ENCODE results near the gene PICALM. TPM values are rescaled to one million over a fixed set of nuclear protein-coding genes. Genes with fewer than 3 reads are reported as not detected.

The PICALM gene
- total and polyA plus RNA-seq, 2 of the 13 experiments (the other 11 are each of a cell fraction or from before 2014, with no cell fraction given): 97.6 to 154 TPM

DNA sequence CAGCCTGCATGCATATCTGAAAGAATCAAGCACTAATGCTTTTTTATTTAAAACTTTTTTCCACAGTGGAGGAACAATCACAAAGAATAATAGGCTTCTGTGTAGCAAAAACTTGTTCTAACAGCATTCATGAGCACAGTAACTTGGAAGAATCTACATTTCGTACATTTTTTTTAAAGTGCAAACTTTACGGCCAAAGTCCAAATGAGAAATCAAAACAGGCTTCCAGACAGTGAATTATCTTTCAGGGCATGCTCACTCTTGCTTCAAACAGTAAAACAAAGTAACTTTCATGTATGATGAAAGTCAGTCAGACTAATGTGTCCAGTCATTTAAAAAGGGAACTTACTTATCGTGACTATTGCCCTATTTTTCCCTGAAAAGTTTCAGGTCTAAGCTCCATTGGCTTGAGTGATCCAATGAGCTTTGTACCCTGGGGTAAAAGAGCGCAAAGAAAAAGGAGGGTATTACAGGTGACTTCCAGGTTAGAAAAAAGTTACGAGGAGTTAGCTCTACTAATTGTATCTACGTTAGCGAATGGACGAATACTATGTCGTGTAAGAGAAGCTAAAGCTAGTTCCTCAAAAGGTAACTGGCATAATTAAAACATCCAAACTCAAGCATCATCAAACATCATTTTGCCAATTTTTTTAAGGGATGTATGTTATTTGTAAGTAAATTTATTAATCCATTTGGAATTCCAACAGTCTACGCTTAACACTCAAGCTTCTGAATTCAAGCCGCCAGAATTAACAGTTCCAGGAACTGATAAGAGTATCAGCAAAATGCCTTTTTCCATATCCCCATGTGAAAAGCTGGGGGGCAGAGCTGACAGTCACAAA lies 1.7 kb downstream of the PICALM start (continued):
- TF ChIP-seq ZNF639 (CRISPR knock-in tag; conservative IDR thresholded peaks at IDR 0.05) (no peak), JUNB (CRISPR knock-in tag; IDR thresholded peaks at IDR 0.05; ENCODE audit: borderline replicate concordance) (no peak), ZNF484 (CRISPR knock-in tag; IDR thresholded peaks at IDR 0.05; ENCODE audit: borderline replicate concordance, low read depth) (no peak), MYC (CRISPR knock-in tag; IDR thresholded peaks at IDR 0.05; ENCODE audit: borderline replicate concordance) (no peak), ZNF264 (CRISPR knock-in tag; IDR thresholded peaks at IDR 0.05) (no peak), POLR2A (IDR thresholded peaks at IDR 0.05; ENCODE audit: insufficient read depth in 1 of 2, low read depth in 2 of 2, low read length in 2 of 2) (no peak), ZNF609 (CRISPR knock-in tag; IDR thresholded peaks at IDR 0.05; ENCODE audit: borderline replicate concordance) (0 out of 2 replicates have a peak, but pooled peaks have one; percentile 22), SNAPC2 (CRISPR knock-in tag; IDR thresholded peaks at IDR 0.05) (no peak), HNF1A (IDR thresholded peaks at IDR 0.05; ENCODE audit: low read depth) (no peak), HNF1A (CRISPR knock-in tag; IDR thresholded peaks at IDR 0.05; ENCODE audit: borderline replicate concordance) (no peak), CCDC6 (CRISPR knock-in tag; IDR thresholded peaks at IDR 0.05) (no peak), TCF7L2 (IDR thresholded peaks at IDR 0.05; ENCODE audit: low read depth, low read length) (no peak), ZNF768 (CRISPR knock-in tag; IDR thresholded peaks at IDR 0.05) (no peak), MAF1 (CRISPR knock-in tag; IDR thresholded peaks at IDR 0.05; ENCODE audit: borderline replicate concordance) (no peak), ZNF234 (CRISPR knock-in tag; conservative IDR thresholded peaks at IDR 0.05) (no peak), ZNF446 (CRISPR knock-in tag; IDR thresholded peaks at IDR 0.05) (no peak), SRF (IDR thresholded peaks at IDR 0.05; ENCODE audit: low read depth, low read length) (no peak), ZNF784 (CRISPR knock-in tag; IDR thresholded peaks at IDR 0.05; ENCODE audit: borderline replicate concordance) (no peak), ASH2L (IDR thresholded peaks at IDR 0.05; ENCODE audit: insufficient read length, low read depth, low read length) (peak; percentile 56)
